Suprapubic skin (tissue), 4 donors: ENCODE results near the gene KIAA0319L. TPM values are rescaled to one million over a fixed set of nuclear protein-coding genes. Genes with fewer than 3 reads are reported as not detected.
"Not testable (repeated sequence)": the region's sequence is repeated elsewhere in the genome, so short reads cannot be mapped to it uniquely, and the experiment has no call there.

Experiments used
- DNase-seq, 2 donors: peaks; one replicate each; pipeline ENCODE4 v3.0.0-alpha.2; 2019; ENCODE audit warnings: low spot score in 2 of 2
- H3K27ac ChIP-seq: fragments of 200-600 bp; sonication (generic); one replicate; pipeline ENCODE4 v1.5.1; 2019
- H3K27me3 ChIP-seq: fragments of 200-600 bp; sonication (generic); one replicate; pipeline ENCODE4 v1.5.1; 2019
- H3K36me3 ChIP-seq: fragments of 200-600 bp; sonication (generic); one replicate; pipeline ENCODE4 v1.5.1; 2019
- H3K4me1 ChIP-seq: fragments of 200-600 bp; sonication (generic); one replicate; pipeline ENCODE4 v1.5.1; 2019
- H3K4me3 ChIP-seq: fragments of 200-600 bp; sonication (generic); one replicate; pipeline ENCODE4 v1.5.1; 2019; ENCODE audit warnings: mild to moderate bottlenecking
- H3K9me3 ChIP-seq: fragments of 200-600 bp; sonication (generic); one replicate; pipeline ENCODE4 v1.5.1; 2019
- CTCF ChIP-seq, 2 donors: fragments of 200-600 bp in 1 of 2; fragments of 450-650 bp in 1 of 2; sonication (generic) in 1 of 2; IDR thresholded peaks; one replicate each; pipeline ENCODE4 v1.5.1; 2016 to 2019; ENCODE audit warnings: antibody characterized with exemption in 2 of 2, mild to moderate bottlenecking in 1 of 2, moderate library complexity in 1 of 2
- EP300 ChIP-seq: sonication (generic); formaldehyde crosslinking; IDR thresholded peaks from one replicate; pipeline ENCODE4 v1.6.1; 2017; ENCODE audit warnings: antibody characterized with exemption
- POLR2A ChIP-seq, 2 donors: fragments of 450-650 bp; IDR thresholded peaks; one replicate each; pipeline ENCODE4 v1.6.1; 2017; ENCODE audit warnings: antibody characterized with exemption in 2 of 2, mild to moderate bottlenecking in 2 of 2, moderate library complexity in 2 of 2
- POLR2AphosphoS5 ChIP-seq, 3 donors: sonication (generic); formaldehyde crosslinking; IDR thresholded peaks; one replicate each; pipeline ENCODE4 v1.6.1; 2017; ENCODE audit warnings: antibody characterized with exemption in 3 of 3
- WGBS: methylation state at CpG from one replicate; pipeline ENCODE4 v1.1.5; 2018; 5-methylcytosine and 5-hydroxymethylcytosine counted together
- total RNA-seq, 4 donors: library from RNA; depleted of rRNA; stranded (reverse); fragments of >200 nt; gene quantifications; one replicate each; pipeline ENCODE4 v1.1.0, GENCODE V29; 2016

KIAA0319L gene
- total RNA-seq, 4 donors from 2014 or later = 52.1 to 124 (median 83.5) TPM

DNA sequence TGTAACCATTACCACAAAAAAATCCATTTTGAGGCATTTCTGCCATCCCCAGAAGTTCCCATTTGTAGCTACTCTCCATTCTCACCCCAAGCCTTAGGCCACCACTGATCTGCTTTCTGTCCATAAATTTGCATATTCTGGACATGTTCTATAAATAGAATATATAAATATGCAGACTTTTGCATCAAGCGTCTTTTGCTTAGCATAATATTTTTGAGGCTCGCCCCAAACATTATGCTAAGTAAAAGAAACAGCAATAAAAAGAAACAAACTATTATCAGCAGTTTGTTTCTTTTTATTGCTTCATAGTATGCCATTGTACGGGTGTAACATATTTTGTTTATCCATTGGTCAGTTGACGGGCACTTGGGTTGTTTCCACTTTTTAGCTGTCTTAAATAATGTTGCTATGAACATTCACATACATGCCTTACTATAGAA lies 23.8 kb upstream of the KIAA0319L start:
- no peak overlapping the region for H3K27ac ChIP-seq
- peaks cover 6% of the 10 kb centered on the region for H3K27me3 ChIP-seq
- TF ChIP-seq POLR2AphosphoS5 (IDR thresholded peaks at IDR 0.05) = no peak
- H3K36me3 ChIP-seq = no peaks in the 10 kb centered on the region
- peaks cover 20% of the 10 kb centered on the region for H3K4me1 ChIP-seq
- WGBS = 78% methylated on average over 4 of the region's 4 CpGs
- no peaks in the 10 kb centered on the region for H3K9me3 ChIP-seq
- DNase-seq = no peak
- no peak overlapping the region for H3K4me3 ChIP-seq

DNA sequence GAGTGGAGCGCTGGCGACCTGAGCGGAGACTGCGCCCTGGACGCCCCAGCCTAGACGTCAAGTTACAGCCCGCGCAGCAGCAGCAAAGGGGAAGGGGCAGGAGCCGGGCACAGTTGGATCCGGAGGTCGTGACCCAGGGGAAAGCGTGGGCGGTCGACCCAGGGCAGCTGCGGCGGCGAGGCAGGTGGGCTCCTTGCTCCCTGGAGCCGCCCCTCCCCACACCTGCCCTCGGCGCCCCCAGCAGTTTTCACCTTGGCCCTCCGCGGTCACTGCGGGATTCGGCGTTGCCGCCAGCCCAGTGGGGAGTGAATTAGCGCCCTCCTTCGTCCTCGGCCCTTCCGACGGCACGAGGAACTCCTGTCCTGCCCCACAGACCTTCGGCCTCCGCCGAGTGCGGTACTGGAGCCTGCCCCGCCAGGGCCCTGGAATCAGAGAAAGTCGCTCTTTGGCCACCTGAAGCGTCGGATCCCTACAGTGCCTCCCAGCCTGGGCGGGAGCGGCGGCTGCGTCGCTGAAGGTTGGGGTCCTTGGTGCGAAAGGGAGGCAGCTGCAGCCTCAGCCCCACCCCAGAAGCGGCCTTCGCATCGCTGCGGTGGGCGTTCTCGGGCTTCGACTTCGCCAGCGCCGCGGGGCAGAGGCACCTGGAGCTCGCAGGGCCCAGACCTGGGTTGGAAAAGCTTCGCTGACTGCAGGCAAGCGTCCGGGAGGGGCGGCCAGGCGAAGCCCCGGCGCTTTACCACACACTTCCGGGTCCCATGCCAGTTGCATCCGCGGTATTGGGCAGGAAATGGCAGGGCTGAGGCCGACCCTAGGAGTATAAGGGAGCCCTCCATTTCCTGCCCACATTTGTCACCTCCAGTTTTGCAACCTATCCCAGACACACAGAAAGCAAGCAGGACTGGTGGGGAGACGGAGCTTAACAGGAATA lies 20.1 kb upstream of the KIAA0319L start:
- TF ChIP-seq POLR2A (IDR thresholded peaks at IDR 0.05) (no peak), POLR2AphosphoS5 (IDR thresholded peaks at IDR 0.05) (no peak), CTCF (IDR thresholded peaks at IDR 0.05) (no peak), EP300 (no peak)
- peak in 1 of 2 donors; percentile 65 for DNase-seq
- peaks cover 55% of the 10 kb centered on the region for H3K4me1 ChIP-seq

GRCh38 chr1:35576766-35577070 lies 19.5 kb upstream of the KIAA0319L start:
- 59% methylated on average over 12 of the region's 37 CpGs for WGBS
- H3K36me3 ChIP-seq, H3K9me3 ChIP-seq, H3K27ac ChIP-seq: not testable (repeated sequence)
- Histone ChIP-seq H3K4me3 (peak overlapping the region; percentile 40), H3K27me3 (peaks cover 13% of the 10 kb centered on the region), H3K4me1 (peaks cover 58% of the 10 kb centered on the region)
- DNase-seq = peak in 1 of 2 donors; percentile 40

More for the DNA sequence above, 20.1 kb upstream of the KIAA0319L start:
- Histone ChIP-seq H3K36me3 (no peaks in the 10 kb centered on the region), H3K4me3 (peak overlapping the region; percentile 40), H3K27me3 (peaks cover 13% of the 10 kb centered on the region), H3K27ac (no peak overlapping the region), H3K9me3 (no peaks in the 10 kb centered on the region)
- 38% methylated on average over 2 of the region's 70 CpGs for WGBS

- peak overlapping the region; percentile 40 for H3K4me3 ChIP-seq
- TF ChIP-seq EP300 (no peak), POLR2AphosphoS5 (IDR thresholded peaks at IDR 0.05) (no peak), CTCF (IDR thresholded peaks at IDR 0.05) (no peak), POLR2A (IDR thresholded peaks at IDR 0.05) (no peak)
- peak in 1 of 2 donors; percentile 44 for DNase-seq
- 76% methylated on average over 10 of the region's 10 CpGs for WGBS
- no peaks in the 10 kb centered on the region for H3K36me3 ChIP-seq
- H3K9me3 ChIP-seq = no peaks in the 10 kb centered on the region
- H3K27ac ChIP-seq = no peak overlapping the region
- H3K27me3 ChIP-seq = peaks cover 13% of the 10 kb centered on the region
- peaks cover 58% of the 10 kb centered on the region for H3K4me1 ChIP-seq
Measured at GRCh38 chr1:35576061-35576765, 19.0 kb upstream of the KIAA0319L start.

DNA sequence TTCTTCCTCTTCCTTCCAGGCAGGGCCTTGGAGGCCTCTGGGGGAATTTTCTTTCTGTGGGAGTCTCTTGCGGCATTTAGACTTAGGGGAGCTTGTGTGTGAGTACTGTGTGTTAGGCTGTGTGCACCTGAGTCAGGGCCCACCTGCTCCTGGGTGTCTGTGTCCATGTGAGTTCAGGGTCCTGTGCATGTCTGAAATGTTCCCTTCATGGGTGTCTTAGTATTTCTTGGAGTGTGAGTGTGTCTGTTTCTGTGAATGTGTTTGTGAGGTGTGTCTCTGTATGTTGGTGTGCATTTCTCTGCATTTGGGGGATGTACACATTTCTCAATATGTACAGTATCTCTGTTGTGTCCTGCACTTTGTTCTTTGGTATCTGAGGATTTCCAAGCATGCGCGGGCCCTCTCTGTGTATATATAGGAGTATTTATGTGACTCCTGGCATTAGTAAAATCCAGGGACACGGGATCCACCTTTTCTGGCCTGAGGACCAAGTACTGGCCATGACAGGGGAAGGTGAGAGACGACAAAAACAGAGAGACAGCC lies 18.3 kb upstream of the KIAA0319L start:
- TF ChIP-seq POLR2AphosphoS5 (IDR thresholded peaks at IDR 0.05) = no peak
- no peak for TF ChIP-seq CTCF (IDR thresholded peaks at IDR 0.05)
- no peak for TF ChIP-seq EP300
- no peak for TF ChIP-seq POLR2A (IDR thresholded peaks at IDR 0.05)
- no peak for DNase-seq
- Histone ChIP-seq H3K36me3 (no peaks in the 10 kb centered on the region), H3K27ac (no peak overlapping the region), H3K4me1 (peaks cover 58% of the 10 kb centered on the region), H3K4me3 (no peak overlapping the region), H3K27me3 (peaks cover 13% of the 10 kb centered on the region), H3K9me3 (no peaks in the 10 kb centered on the region)
- 73% methylated on average over 5 of the region's 5 CpGs for WGBS
